ENCODE measurements around the gene LRP1. TPM values are rescaled to one million over a fixed set of nuclear protein-coding genes. Genes with fewer than 3 reads are reported as not detected.

LRP1 gene
- total and polyA plus RNA-seq, 2 of the 13 experiments (the other 11 are each of a cell fraction or from before 2014, with no cell fraction given), result 14.7 to 30.8 TPM

GRCh38 chr12:57213058-57213715 is 84.9 kb downstream of the LRP1 start (continued):
- TF ChIP-seq ZNF574 (CRISPR knock-in tag; IDR thresholded peaks at IDR 0.05) (no peak), ZNF18 (CRISPR knock-in tag; IDR thresholded peaks at IDR 0.05; ENCODE audit: insufficient replicate concordance) (no peak), ZNF484 (CRISPR knock-in tag; IDR thresholded peaks at IDR 0.05; ENCODE audit: borderline replicate concordance, low read depth) (no peak), MAF1 (CRISPR knock-in tag; IDR thresholded peaks at IDR 0.05; ENCODE audit: borderline replicate concordance) (no peak), MLX (CRISPR knock-in tag; IDR thresholded peaks at IDR 0.05) (no peak), ZNF615 (CRISPR knock-in tag; IDR thresholded peaks at IDR 0.05; ENCODE audit: borderline replicate concordance) (no peak), YEATS4 (CRISPR knock-in tag; IDR thresholded peaks at IDR 0.05; ENCODE audit: borderline replicate concordance) (no peak), XRCC5 (optimal IDR thresholded peaks at IDR 0.05; ENCODE audit: low read length) (peak; percentile 90), ZNF430 (CRISPR knock-in tag; IDR thresholded peaks at IDR 0.05) (no peak), EP300 (IDR thresholded peaks at IDR 0.05; ENCODE audit: low read depth in 2 of 2, low read length in 2 of 2) (no peak), EP300 (CRISPR knock-in tag; IDR thresholded peaks at IDR 0.05; ENCODE audit: borderline replicate concordance) (no peak), ZNF432 (CRISPR knock-in tag; IDR thresholded peaks at IDR 0.05; ENCODE audit: borderline replicate concordance) (no peak), GRHL1 (CRISPR knock-in tag; conservative IDR thresholded peaks at IDR 0.05) (no peak), SP4 (CRISPR knock-in tag; IDR thresholded peaks at IDR 0.05) (no peak), ZC3H4 (CRISPR knock-in tag; IDR thresholded peaks at IDR 0.05; ENCODE audit: borderline replicate concordance) (no peak), MAX (IDR thresholded peaks at IDR 0.05) (peak; percentile 48; the same call in 1 of the 2 replicates), ZFP41 (CRISPR knock-in tag; IDR thresholded peaks at IDR 0.05; ENCODE audit: borderline replicate concordance) (no peak), ZNF362 (CRISPR knock-in tag; IDR thresholded peaks at IDR 0.05; ENCODE audit: borderline replicate concordance) (0 out of 2 replicates have a peak, but pooled peaks have one; percentile 45), ESRRA (CRISPR knock-in tag; IDR thresholded peaks at IDR 0.05; ENCODE audit: low read depth) (no peak), ZNF431 (CRISPR knock-in tag; IDR thresholded peaks at IDR 0.05; ENCODE audit: borderline replicate concordance, low read depth) (no peak), ZBTB7B (CRISPR knock-in tag; IDR thresholded peaks at IDR 0.05) (no peak)

Measured in HepG2 (cell line).